Measurements from ENCODE around the gene ZNF276. TPM values are rescaled to one million over a fixed set of nuclear protein-coding genes. Genes with fewer than 3 reads are reported as not detected.

ZNF276 gene
- total and polyA plus RNA-seq, 2 experiments from 2014 or later = 4.3 to 12.0 TPM

- in situ Hi-C loops (cut with MboI) = no loop called here
- Histone ChIP-seq H4K20me1 (ENCODE audit: insufficient read depth) (no peaks in the 10 kb centered on the region), H3K36me3 (ENCODE audit: low read depth) (no peaks in the 10 kb centered on the region), H3K4me1 (ENCODE audit: insufficient read depth) (peaks cover 12% of the 10 kb centered on the region), H3K4me3 (no peak overlapping the region), H3K79me2 (ENCODE audit: insufficient read depth) (peaks cover 25% of the 10 kb centered on the region; the same call in 1 of the 2 replicates), H3K9me3 (ENCODE audit: low read depth) (no peaks in the 10 kb centered on the region), H3K9me2 (ENCODE audit: insufficient read depth) (no peaks in the 10 kb centered on the region), H3K4me2 (ENCODE audit: unreplicated experiment) (no peak overlapping the region), H2AFZ (no peak overlapping the region), H3K27me3 (replicated peaks; ENCODE audit: insufficient read depth) (no peaks in the 10 kb centered on the region), H3F3A (ENCODE audit: insufficient read depth) (peaks cover 17% of the 10 kb centered on the region), H3K9ac (no peak overlapping the region), H3K27ac (no peak overlapping the region)
- DNase-seq = no peak
- TF ChIP-seq EZH2 (IDR thresholded peaks at IDR 0.05; ENCODE audit: insufficient read depth, poor library complexity, severe bottlenecking) (no peak), EZH2phosphoT487 (IDR thresholded peaks at IDR 0.05; ENCODE audit: insufficient read depth, low read depth) (no peak)
- WGBS, 2 experiments (ENCODE audit: low coverage in 1 of 2, low lambda C conversion rate in 2 of 2, missing lambda C conversion rate in 2 of 2) = 94 to 98% methylated on average over 14 to 15 of the region's 15 CpGs
Measured at GRCh38 chr16:89716493-89716892, 4.8 kb upstream of the ZNF276 start.

DNA sequence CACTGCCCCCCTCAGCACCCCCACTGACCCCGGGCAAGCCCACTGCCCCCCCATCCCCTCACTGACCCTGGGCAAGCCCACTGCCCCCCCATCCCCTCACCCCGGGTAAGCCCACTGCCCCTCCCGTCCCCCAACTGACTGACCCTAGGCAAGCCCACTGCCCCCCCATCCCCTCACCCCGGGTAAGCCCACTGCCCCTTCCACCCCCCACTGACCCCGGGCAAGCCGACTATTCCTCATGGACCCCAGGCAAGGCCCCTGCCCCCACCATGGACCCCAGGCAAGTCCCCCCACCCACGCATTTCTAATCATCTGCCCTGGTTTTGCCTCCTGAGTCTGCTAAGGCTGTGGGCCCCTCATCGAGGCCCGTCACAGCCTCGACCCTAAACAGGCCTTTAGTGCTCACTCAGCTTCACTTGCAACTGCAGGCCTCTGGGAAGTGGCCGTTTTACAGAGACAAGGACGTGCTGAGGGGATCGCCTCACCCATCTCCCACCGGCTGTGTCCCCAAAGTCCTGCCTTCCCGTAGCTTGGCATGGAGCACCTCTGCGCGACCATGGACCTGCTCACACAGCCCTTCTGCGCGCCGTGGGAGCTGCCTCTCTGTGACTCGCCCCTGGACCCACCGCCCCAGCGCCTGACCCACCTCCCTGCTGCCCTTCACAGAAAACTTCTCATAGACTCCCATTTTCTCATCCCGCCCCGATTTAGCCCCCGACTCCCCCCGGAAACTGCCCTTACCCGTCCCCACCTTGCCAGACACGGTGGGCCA lies 4.2 kb upstream of the ZNF276 start:
- Histone ChIP-seq H3K36me3 (ENCODE audit: low read depth) (no peaks in the 10 kb centered on the region), H4K20me1 (ENCODE audit: insufficient read depth) (no peaks in the 10 kb centered on the region), H3K4me3 (no peak overlapping the region), H3K9ac (no peak overlapping the region), H3K4me1 (ENCODE audit: insufficient read depth) (peaks cover 12% of the 10 kb centered on the region), H3K27ac (no peak overlapping the region), H3K9me3 (ENCODE audit: low read depth) (no peaks in the 10 kb centered on the region), H3K4me2 (ENCODE audit: unreplicated experiment) (no peak overlapping the region), H3F3A (ENCODE audit: insufficient read depth) (peaks cover 17% of the 10 kb centered on the region), H3K27me3 (replicated peaks; ENCODE audit: insufficient read depth) (no peaks in the 10 kb centered on the region), H3K9me2 (ENCODE audit: insufficient read depth) (no peaks in the 10 kb centered on the region), H3K79me2 (ENCODE audit: insufficient read depth) (peaks cover 25% of the 10 kb centered on the region), H2AFZ (no peak overlapping the region)
- DNase-seq = no peak
- TF ChIP-seq EZH2phosphoT487 (IDR thresholded peaks at IDR 0.05; ENCODE audit: insufficient read depth, low read depth) (no peak), EZH2 (IDR thresholded peaks at IDR 0.05; ENCODE audit: insufficient read depth, poor library complexity, severe bottlenecking) (no peak)
- in situ Hi-C loops (cut with MboI) = no loop called here
- WGBS, 2 experiments (ENCODE audit: low coverage in 1 of 2, low lambda C conversion rate in 2 of 2, missing lambda C conversion rate in 2 of 2) = 88 to 89% methylated on average over 16 to 29 of the region's 29 CpGs

GRCh38 chr16:89717688-89718505 lies 3.4 kb upstream of the ZNF276 start:
- no peaks in the 10 kb centered on the region for H3K27me3 ChIP-seq (replicated peaks; ENCODE audit: insufficient read depth)
- H3K9me2 ChIP-seq (ENCODE audit: insufficient read depth) = no peaks in the 10 kb centered on the region
- H2AFZ ChIP-seq = no peak overlapping the region
- H3K4me1 ChIP-seq (ENCODE audit: insufficient read depth) = peaks cover 17% of the 10 kb centered on the region
- H3K9me3 ChIP-seq (ENCODE audit: low read depth) = no peaks in the 10 kb centered on the region
- no peak for TF ChIP-seq EZH2 (IDR thresholded peaks at IDR 0.05; ENCODE audit: insufficient read depth, poor library complexity, severe bottlenecking)
- TF ChIP-seq EZH2phosphoT487 (IDR thresholded peaks at IDR 0.05; ENCODE audit: insufficient read depth, low read depth) = no peak
- H3K4me3 ChIP-seq = no peak overlapping the region
- peaks cover 22% of the 10 kb centered on the region for H3F3A ChIP-seq (ENCODE audit: insufficient read depth)
- in situ Hi-C loops (cut with MboI) = no loop called here
- peaks cover 33% of the 10 kb centered on the region for H3K79me2 ChIP-seq (ENCODE audit: insufficient read depth)
- no peak for DNase-seq
- no peak overlapping the region for H3K4me2 ChIP-seq (ENCODE audit: unreplicated experiment)
- 86 to 87% methylated on average over 15 to 24 of the region's 24 CpGs for WGBS, 2 experiments (ENCODE audit: low coverage in 1 of 2, low lambda C conversion rate in 2 of 2, missing lambda C conversion rate in 2 of 2)
- no peaks in the 10 kb centered on the region for H3K36me3 ChIP-seq (ENCODE audit: low read depth)
- no peak overlapping the region for H3K27ac ChIP-seq
- no peaks in the 10 kb centered on the region for H4K20me1 ChIP-seq (ENCODE audit: insufficient read depth)
- no peak overlapping the region for H3K9ac ChIP-seq

DNA sequence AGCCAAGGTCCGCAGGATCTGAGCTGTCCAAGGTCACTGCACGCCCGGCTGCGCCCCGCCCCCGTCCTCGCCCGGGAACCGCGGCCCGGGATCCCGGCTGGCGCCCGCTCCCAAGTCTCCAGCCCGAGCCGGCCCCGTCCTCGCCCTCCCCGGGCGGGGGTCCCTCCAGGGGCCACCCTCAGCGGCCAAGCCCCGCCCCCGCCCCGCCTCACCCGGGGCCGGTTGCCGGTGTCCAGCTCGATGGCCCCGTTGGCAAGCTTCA lies 855 bp upstream of the ZNF276 start:
- Histone ChIP-seq H3K9ac (peak overlapping the region; percentile 81), H2AFZ (peak overlapping the region; percentile 49), H3K79me2 (ENCODE audit: insufficient read depth) (peaks cover 59% of the 10 kb centered on the region), H3K4me3 (peak overlapping the region; percentile 76), H3K9me2 (ENCODE audit: insufficient read depth) (no peaks in the 10 kb centered on the region), H4K20me1 (ENCODE audit: insufficient read depth) (no peaks in the 10 kb centered on the region), H3F3A (ENCODE audit: insufficient read depth) (peaks cover 22% of the 10 kb centered on the region), H3K36me3 (ENCODE audit: low read depth) (peaks cover under 1% of the 10 kb centered on the region; the same call in 1 of the 2 replicates), H3K4me2 (ENCODE audit: unreplicated experiment) (peak overlapping the region; percentile 84), H3K27ac (peak overlapping the region; percentile 86), H3K9me3 (ENCODE audit: low read depth) (no peaks in the 10 kb centered on the region), H3K4me1 (ENCODE audit: insufficient read depth) (peaks cover 17% of the 10 kb centered on the region), H3K27me3 (replicated peaks; ENCODE audit: insufficient read depth) (no peaks in the 10 kb centered on the region)
- in situ Hi-C loops (cut with MboI) = no loop called here
- DNase-seq = peak; percentile 68
- WGBS, 2 experiments (ENCODE audit: low coverage in 1 of 2, low lambda C conversion rate in 2 of 2, missing lambda C conversion rate in 2 of 2) = 0 to 6% methylated on average over 23 to 27 of the region's 29 CpGs
- no peak for TF ChIP-seq EZH2 (IDR thresholded peaks at IDR 0.05; ENCODE audit: insufficient read depth, poor library complexity, severe bottlenecking)
- TF ChIP-seq EZH2phosphoT487 (IDR thresholded peaks at IDR 0.05; ENCODE audit: insufficient read depth, low read depth) = no peak

Measured in GM23248 (cell line).